Inflammatory macrophage treated with lipopolysaccharide for 1 hour (primary cell): ENCODE measurements around the gene AGR3.
A peak's percentile ranks its signal among the peaks of the same experiment; 100 is the strongest.
"Not testable (repeated sequence)": the region's sequence is repeated elsewhere in the genome, so short reads cannot be mapped to it uniquely, and the experiment has no call there.

Experiments used
- DNase-seq, 2 donors: peaks; one replicate each; pipeline ENCODE4 v3.0.0-alpha.2; 2020 to 2022

The AGR3 gene

DNA sequence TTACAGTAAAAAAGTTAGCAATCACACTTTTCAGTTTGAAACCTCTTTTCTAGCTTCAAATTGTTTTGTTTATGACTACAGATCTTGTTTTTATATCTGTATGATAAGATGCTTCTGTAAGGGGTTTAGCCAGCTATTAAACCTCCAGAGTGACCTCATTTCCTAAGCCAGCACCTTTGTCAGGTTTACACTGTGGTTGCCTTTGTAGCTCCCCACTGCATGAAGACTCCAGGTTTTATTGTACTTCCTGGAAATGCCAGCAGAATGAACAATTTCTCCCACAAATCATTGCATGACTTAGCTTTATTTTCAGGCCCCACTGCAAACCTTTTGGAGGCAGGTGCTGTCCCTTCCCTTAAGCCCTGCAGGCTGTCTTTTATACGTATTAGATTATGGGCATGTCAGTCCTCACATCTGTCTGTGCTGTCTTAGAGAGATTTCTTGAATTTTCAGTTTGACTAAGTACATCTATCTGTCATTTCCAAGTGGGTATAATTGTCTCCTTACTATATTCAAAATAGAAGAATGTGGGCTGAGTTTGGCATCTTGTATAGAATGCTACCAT is 8.2 kb upstream of the AGR3 start:
- no peak for DNase-seq

DNA sequence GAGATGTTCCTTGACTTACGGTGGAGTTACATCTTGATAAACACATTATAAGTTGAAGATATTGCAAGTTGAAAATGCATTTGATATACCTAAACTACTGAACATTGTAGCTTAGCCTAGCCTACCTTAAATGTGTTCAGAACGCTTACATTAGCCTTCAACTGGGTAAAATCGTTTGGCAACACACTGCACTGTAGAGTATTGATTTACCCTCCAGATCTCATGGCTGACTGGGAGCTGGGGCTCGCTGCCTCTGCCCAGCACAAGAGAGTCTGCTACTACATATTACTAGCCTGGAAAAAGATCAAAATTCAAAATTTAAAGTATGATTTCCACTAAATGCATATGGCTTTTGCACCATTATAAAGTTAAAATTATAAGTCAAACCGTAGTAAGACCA is 7.5 kb upstream of the AGR3 start:
- no peak for DNase-seq

DNA sequence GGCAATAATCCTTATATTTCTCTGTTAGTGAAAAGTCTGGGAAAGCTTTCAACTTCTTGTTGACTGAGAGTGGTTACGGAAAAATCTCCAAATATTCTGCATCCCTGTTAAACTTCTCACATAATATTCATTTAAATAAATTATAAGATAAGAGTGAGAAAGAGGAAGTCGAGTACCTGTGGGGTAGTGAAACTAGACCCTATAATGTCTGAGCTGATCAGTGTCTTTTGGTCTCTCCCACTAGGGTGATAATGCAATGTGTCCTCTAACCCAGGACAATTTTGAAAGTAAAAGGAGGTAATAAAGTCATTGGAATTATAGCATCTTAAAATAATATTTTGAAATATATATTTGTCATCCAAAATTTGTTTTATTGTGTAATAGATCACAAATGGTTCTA is 2.1 kb upstream of the AGR3 start:
- DNase-seq: no peak

- DNase-seq: no peak
Measured at GRCh38 chr7:16880554-16880953, 1.2 kb downstream of the AGR3 start.

DNA sequence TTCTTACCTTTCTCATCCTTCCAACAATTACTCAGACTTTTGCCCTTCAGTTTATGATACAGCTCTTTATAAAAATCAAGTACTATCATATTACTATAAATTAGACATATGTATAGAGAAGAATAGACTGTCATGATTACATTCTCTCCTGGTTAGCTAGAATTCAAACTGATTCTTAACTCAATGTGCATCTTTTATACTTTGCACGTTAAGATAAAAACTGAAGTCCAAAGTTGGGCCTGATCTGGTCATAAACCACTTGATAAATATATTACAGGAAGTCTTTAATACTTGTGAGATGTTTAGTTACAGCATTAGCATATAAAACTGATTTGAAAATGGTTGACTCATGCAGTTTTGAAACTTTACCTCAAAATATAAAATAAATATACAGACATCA is 2.6 kb downstream of the AGR3 start:
- DNase-seq: no peak

DNA sequence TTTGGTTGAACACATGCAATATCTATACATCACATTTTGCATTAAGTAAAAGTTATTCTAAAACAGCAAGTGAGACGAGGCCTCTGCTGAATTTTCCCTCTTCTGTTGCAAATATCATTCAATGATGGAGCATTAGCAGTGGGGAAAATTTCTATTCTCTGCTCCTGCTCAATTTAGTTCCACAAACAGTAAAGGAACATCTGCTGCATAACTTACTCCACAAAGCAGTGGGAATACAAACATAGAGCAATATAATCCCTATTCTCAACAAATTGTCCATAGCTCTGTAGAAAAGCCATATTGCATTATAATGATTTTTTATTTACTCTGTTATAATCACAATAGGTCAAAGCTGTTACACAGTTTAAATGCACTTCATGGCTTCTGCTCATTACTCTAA is 5.9 kb downstream of the AGR3 start:
- DNase-seq: no peak

GRCh38 chr7:16874066-16874465 is 7.7 kb downstream of the AGR3 start:
- DNase-seq: no peak

- DNase-seq: no peak
Measured at GRCh38 chr7:16867328-16867727, 14.5 kb downstream of the AGR3 start.

- DNase-seq: not testable (repeated sequence)
Measured at GRCh38 chr7:16853189-16853588, 28.6 kb downstream of the AGR3 start.

DNA sequence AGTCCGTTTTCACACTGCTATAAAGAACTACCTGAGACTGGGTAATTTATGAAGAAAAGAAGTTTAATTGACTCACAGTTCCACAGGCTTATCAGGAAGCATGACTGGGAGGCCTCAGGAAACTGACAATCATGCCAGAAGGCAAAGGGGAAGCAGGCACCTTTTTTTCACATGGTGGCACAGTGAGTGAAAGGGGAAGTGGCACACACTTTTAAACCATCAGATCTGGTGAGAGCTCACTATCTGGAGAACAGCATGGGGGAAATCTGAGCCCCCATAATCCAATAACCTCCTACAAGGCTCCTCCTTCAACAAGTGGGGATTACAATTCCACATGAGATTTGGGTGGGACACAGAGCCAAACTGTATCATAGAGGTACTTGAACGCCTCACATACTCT is 30.0 kb downstream of the AGR3 start:
- peak; percentile 20 to 35 for DNase-seq

GRCh38 chr7:16850614-16851466 is 30.9 kb downstream of the AGR3 start:
- DNase-seq: no peak

DNA sequence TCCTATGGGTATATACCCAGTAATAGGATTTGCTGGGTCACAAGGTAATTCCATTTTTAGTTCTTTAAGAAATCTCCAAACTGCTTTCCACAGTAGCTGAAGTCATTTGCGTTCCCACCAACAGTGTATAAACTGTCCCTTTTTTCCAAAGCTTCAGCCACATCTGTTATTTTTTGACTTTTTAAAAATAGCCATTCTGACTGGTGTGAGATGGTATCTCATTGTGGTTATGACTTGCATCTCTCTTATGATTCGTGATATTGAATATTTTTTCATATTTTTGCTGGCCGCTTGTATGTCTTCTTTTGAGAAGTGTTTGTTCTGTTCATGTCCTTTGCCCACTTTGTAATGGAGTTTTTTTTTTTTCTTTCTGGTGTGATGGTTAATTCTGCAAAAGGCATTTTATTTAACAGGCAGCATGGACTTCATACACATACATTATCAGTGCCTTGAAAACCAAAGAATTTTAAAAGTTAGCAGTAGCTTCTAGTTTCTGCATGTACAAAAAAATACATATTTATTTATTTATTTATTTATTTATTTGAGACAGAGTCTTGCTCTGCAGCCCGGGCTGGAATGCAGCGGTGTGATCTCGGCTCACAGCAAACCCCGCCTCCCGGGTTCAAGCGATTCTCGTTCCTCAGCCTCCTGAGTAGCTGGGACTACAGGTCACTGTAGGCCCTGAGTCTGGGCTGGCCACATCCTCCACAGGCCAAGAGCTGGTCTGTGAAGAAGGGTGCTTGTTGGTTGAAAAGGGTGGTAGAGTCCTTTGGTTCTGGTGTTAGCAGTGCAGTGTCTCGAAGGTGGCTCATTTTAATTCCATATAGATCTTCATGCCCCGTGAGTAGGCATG is 32.3 kb downstream of the AGR3 start:
- DNase-seq: no peak

DNA sequence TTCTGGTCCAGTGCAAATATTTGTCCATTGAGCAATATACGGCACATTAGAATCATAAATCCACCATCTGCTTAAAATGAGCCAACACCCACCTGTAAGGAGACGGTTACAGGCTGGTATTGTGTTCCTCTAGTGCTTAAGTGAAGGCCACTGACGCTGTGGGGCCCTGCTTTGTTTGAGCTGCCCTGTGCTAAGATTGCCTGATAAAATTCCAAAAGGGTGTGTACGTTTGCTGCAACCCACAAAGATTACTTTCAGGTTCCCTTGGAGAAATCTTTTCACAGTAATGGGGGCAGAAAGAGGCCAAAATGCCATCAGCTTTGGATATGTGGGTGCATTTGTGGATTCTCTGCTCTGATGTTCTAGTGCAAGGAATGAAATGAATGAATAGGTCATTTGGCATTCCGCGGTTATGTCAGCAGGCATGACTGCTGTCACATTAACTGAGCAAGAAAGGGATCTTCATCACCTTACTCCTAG is 34.4 kb downstream of the AGR3 start:
- no peak for DNase-seq

- no peak for DNase-seq
Measured at GRCh38 chr7:16846601-16847165, 35.1 kb downstream of the AGR3 start.

DNA sequence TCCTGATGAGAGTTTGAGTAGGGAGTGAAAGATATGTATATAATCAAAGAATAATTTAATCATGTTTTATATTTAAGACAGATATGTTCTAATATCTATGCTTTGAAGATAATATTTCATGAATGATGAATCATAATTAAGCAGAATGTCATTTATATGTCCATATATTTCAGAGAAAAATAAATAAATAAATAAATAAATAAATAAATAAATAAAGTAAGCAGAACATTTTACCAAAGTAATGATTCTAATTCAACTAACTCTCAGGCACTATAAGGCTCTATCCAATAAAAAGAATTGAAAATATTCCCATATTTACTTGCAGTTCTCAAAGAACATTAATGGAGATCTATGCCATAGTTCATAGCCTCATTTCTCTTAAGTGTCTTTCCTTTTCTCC is 36.0 kb downstream of the AGR3 start:
- no peak for DNase-seq

GRCh38 chr7:16841681-16842080 is 40.1 kb downstream of the AGR3 start:
- no peak for DNase-seq

GRCh38 chr7:16840094-16840493 is 41.7 kb downstream of the AGR3 start:
- no peak for DNase-seq

- DNase-seq: no peak
Measured at GRCh38 chr7:16839646-16840045, 42.1 kb downstream of the AGR3 start.

- DNase-seq: no peak
Measured at GRCh38 chr7:16838891-16839290, 42.9 kb downstream of the AGR3 start.

GRCh38 chr7:16838386-16838785 is 43.4 kb downstream of the AGR3 start:
- DNase-seq: no peak

- DNase-seq: no peak
Measured at GRCh38 chr7:16836481-16836880, 45.3 kb downstream of the AGR3 start.

GRCh38 chr7:16833373-16833772 is 48.4 kb downstream of the AGR3 start:
- DNase-seq: no peak

GRCh38 chr7:16826060-16826459 is 55.7 kb downstream of the AGR3 start:
- no peak for DNase-seq
